ENCODE measurements around the gene PPP1R16B.

PPP1R16B gene

GRCh38 chr20:38805502-38805957 lies at the start of gene PPP1R16B:
Gene PPP1R16B, plus strand, starts transcription at chr20:38805697. Its CDS starts 30,229 bp downstream, at chr20:38835926.
- no peak for DNase-seq (ENCODE audit: low spot score)

GRCh38 chr20:38757145-38757775 lies 48.2 kb upstream of the PPP1R16B start:
- DNase-seq (ENCODE audit: low spot score): peak; percentile 35

DNA sequence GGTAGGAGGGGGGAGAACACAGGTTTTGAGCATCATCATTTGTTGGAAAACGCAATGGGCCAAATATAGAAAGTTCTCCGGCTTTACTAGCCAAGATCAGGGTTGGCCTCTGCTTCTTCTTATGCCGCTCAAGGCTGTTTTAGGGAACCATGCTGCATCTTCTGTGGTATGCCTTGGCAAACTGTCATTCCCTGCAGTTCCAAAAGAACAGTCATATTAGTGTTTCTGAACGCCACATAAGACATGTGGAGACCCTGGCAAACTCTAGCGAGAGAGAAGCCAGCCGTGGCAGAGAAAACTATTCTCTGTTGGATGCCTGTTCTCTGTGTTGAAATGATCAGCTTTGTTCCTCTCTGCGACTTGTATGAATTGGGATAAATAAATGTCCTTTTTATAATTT lies 46.4 kb upstream of the PPP1R16B start:
- no peak for DNase-seq (ENCODE audit: low spot score)

DNA sequence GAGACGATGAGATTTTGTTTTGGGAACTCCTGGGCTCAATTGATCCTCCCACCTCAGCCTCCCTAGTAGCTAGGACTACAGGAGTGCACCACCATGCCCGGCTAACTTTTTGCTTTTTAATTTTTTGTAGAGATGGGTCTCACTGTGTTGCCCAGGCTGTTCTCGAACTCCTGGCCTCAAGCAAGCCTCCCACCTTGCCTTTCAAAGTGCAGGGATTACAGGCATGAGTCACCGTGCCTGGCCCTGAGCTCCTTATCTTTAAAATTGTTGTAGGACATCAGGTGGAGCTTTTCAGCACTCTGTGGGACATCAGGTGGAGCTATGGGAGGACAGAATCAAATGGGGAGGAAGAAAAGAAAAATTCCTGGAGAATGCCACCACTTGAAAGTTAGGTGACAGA lies 44.5 kb upstream of the PPP1R16B start:
- DNase-seq (ENCODE audit: low spot score): no peak

GRCh38 chr20:38762174-38762573 lies 43.3 kb upstream of the PPP1R16B start:
- DNase-seq (ENCODE audit: low spot score): no peak

GRCh38 chr20:38763616-38764015 lies 41.9 kb upstream of the PPP1R16B start:
- DNase-seq (ENCODE audit: low spot score): no peak

GRCh38 chr20:38764567-38765318 lies 40.8 kb upstream of the PPP1R16B start:
- DNase-seq (ENCODE audit: low spot score): peak; percentile 96

DNA sequence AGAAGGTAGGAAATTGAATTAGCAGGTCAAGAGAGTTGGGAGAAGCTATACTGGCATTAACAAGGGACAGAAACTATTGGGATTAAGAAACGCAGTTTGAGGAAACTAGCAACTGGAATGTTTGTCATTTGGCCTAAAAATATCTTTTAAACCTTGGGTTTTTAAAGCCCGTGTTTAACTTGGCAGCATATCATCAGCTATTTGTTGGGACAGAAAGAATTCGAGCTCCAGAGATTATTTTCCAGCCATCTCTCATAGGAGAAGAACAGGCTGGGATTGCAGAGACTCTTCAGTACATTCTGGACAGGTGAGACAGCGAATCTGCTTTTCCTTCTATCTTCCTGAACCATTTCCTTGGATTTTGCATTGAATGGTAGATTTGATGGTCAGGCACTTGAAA lies 39.4 kb upstream of the PPP1R16B start:
- DNase-seq (ENCODE audit: low spot score): no peak

DNA sequence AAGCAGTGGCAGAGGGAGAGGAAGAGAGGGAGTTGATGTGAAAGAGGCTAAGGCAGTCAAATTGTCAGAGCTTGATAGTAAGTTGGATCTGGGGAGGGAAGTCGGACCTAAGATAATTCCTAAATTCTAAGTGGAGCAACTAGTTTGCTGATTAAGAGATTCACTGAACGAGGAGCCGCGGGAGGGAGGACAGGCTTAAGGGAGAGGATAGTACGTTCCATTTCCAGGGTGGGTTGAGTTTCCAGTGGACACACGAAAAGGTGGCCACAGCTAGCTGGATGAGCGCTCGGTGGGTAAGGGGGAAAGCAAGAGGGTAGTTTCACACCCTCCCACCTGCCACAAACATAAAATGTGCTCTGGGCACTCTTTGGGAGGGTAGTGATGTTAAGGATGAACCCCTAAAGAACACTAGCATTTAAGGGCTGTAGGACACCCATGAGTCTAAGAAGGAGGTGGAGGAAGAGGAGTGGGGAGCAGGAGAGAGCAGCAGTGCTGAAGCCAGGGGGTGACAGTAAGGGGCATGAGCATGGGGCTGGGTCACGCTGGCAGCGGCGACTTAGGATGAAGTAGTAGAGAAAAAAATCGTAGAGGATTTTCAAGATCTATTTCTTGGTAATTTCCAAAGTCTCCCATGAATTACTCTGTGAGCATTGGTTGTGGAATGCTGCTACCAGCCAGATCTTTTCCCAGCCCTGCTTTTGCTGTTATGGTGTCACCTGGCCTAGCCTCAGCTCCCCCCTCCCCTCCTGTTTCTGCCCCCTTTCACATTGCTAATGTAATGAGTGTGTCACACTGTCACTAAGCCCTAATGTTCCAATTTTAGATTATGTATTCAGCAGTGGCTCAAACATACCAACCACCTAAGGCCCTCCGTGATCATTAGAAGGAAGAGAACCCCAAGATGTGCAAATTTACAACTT lies 35.9 kb upstream of the PPP1R16B start:
- no peak for DNase-seq (ENCODE audit: low spot score)

DNA sequence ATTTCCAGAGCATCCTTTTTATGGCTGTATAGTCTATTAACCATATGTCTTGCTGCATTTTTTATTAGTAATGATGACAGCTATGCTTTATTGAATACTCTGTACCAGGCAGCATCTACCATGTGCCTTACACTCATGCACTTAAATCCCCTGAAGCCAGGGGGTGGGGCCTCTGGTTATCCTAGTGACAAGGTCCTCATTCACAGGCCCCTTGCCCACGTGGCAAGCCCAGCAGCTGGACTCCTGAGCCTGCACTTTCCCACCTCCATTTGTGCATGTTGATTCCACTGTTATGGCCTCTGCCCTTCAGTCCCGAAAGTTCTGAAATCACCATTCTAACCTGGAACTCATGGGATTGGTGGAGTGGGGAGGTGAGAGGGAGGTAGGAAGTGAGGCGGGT lies 35.0 kb upstream of the PPP1R16B start:
- no peak for DNase-seq (ENCODE audit: low spot score)

GRCh38 chr20:38770970-38771369 lies 34.5 kb upstream of the PPP1R16B start:
- no peak for DNase-seq (ENCODE audit: low spot score)

DNA sequence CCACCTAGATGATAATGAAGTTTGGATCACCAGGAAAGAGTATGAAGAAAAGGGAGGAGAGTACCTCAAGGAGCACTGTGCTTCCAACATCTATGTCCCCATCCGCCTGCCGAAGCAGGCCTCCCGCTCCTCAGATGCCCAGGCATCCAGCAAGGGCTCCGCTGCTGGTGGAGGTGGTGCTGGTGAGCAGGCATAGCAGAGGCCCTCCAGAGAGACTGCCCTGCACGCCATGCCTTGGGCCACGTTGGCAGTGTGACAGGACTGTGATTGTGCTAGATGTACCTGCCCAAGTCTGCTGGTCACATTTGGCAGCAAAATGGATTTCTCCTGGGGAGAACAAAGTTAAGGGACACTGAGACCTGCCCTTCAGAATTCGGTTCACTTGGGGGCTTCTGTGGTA lies 33.9 kb upstream of the PPP1R16B start:
- no peak for DNase-seq (ENCODE audit: low spot score)

DNA sequence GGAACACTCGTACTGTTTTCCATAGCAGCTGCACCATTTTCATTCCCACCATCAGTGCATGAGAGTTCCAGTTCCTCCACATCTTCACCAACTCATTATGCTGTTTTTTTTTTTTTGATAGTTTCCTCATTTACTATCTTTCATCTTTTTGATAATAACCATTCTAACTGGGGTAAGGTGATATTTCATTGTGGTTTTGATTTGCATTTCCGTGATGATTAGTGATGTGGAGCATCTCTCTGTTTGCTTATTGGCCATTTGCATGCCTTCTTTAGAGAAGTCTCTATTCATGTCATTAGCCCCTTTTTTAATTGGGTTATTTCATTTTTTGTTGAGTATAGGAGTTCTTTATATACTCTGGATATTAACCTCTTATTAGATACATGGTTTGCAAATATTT lies 31.3 kb upstream of the PPP1R16B start:
- DNase-seq (ENCODE audit: low spot score): no peak

DNA sequence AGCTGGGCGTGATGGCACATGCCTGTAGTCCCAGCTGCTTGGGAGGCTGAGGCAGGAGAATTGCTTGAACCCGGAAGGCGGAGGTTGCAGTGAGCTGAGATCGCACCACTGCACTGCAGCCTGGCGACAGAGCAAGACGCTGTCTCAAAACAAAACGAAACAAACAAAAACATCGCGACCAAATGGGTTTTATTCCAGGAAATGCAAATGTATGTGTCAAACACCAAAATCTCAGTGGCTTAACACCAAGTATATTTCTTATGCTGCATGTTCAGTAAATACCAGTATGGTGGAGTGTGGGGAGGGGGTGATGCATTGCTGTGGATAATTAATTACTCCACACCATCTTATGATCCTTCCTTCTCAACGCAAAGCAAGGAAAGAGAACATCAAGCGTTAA lies 29.1 kb upstream of the PPP1R16B start:
- no peak for DNase-seq (ENCODE audit: low spot score)

DNA sequence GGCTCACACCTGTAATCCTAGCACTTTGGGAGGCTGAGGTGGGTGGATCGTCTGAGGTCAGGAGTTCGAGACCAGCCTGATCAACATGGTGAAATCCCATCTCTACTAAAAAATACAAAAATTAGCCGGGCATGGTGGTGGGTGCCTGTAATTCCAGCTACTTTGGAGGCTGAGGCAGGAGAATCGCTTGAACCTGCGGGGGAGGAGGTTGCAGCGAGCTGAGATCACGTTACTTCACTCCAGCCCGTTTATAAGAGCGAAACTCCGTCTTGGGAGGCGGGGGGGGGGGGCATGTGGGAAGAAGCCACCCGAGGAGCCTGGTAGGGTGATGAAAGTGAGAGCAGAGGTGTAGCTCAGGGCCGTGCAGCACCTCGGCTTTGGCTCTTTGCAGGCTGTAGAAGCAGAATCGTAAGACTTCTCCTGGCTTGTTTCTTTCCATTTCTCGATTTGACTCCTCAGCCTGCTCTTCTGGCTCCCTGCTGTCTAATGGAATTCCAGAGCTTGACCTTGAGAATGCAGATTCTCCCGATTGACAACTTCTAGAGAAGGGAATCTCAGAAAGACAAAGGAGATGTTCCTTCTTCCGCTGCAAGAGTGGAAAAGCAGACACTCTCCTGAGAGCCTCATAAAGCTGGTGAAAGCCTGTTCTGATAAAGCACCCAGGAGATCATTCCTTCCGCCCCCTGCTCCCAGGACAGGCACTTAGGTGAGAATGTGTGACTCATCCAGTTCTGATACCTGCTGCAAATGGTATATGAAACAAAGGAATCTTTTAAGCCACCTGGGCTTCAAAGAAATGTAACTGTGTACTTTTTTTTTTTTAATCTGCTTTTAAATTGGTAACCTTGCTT lies 26.0 kb upstream of the PPP1R16B start:
- DNase-seq (ENCODE audit: low spot score): peak; percentile 42

DNA sequence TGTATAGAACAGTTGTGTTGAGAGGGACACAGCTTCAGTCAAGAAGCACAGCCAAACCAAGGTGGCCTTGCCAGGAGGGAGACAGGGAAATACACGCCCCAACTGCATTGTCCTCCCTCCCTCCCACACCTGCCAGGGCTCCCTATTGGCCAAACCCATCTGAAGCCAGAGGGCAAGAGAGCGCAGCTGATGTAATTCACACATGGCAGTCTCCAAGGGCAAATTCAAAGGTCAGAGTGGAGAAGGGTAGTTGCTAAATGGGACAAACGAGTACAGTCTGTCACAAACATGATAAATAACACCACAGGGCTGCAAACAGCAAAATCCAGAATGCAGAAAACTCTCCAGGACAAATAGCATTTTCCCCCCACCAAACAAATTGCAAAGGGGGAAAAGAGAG lies 23.2 kb upstream of the PPP1R16B start:
- DNase-seq (ENCODE audit: low spot score): no peak

DNA sequence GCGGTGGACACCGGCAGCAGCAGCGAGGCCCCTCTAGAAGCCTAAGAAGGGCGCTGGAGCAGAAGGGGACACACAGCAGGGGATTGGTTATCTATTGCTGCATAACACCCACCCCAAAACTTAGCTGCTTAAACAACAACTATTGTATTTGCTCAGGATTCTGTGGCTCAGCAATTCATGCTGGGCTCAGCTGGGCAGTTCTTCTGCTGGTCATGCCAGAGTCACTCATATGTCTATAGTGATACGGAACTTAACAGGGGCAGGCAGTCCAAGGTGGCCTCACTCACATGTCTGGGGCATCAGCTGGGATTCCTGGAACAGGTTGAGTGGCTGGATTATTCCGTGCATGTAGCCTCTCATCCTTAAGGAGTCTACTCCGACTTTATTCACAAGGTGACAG lies 17.6 kb upstream of the PPP1R16B start:
- DNase-seq (ENCODE audit: low spot score): no peak

DNA sequence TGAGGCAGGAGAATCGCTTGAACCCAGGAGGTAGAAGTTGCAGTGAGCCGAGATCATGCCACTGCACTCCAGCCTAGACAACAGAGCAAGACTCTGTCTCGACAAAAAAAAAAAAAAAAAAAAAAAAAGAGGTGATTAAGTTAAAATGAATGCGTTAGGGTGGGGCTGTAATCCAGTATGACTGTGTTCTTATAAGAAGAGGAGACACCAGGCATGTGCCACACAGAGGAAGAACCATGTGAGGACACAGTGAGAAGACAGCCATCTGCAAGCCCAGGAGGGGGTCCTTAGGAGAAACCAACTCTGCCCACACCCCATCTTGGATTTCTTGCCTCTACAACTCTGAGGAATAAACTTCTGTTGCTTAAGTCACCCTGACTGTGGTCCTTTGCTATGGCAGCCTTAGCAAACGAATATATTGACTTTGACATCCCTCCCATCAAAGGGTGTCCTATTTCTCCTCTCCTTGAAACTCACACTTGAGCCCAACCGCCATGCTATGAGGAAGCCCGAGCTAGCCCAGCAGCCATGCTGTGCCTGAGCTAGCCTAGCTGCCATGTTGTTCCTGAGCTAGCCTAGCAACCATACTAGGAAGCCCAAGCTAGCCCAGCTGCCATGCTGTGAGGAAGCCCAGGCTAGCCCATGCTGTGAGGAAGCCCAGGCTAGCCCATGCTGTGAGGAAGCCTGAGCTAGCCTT lies 15.8 kb upstream of the PPP1R16B start:
- peak; percentile 63 for DNase-seq (ENCODE audit: low spot score)

- DNase-seq (ENCODE audit: low spot score): peak; percentile 65
These were observed 15.1 kb upstream of the PPP1R16B start for GRCh38 chr20:38790200-38791053.

DNA sequence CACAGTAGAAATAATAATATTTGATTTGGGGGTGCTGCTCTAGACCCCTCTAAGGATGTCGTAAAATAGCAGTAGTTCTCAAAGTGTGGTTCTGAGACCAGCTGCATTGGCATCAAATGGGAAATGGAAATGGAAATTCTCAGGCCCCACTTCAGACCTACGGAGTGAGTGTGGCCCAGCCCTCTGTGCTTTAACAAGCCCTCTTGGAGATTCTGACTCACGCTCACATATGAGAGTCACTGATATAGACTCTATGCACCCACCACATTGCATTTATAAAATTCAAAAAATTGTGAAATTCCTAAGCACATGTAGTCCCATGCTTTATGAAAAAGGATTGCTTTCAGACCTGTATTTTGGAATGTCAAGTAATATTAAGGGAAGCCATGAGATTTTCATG lies 14.2 kb upstream of the PPP1R16B start:
- DNase-seq (ENCODE audit: low spot score): no peak
